ENCODE data around the gene MAP4K1.
"Not testable (repeated sequence)": the region's sequence is repeated elsewhere in the genome, so short reads cannot be mapped to it uniquely, and the experiment has no call there.

Gene MAP4K1

GRCh38 chr19:38565691-38566105 lies 52.1 kb downstream of the MAP4K1 start:
- no peak for DNase-seq

- no peak for DNase-seq
Measured at GRCh38 chr19:38564981-38565690, 52.6 kb downstream of the MAP4K1 start.

GRCh38 chr19:38563475-38563874 lies 54.3 kb downstream of the MAP4K1 start:
- DNase-seq, result no peak

- DNase-seq, result no peak
Measured at GRCh38 chr19:38562096-38562495, 55.7 kb downstream of the MAP4K1 start.

GRCh38 chr19:38561658-38562057 lies 56.1 kb downstream of the MAP4K1 start:
- DNase-seq, result no peak

GRCh38 chr19:38561053-38561606 lies 56.6 kb downstream of the MAP4K1 start:
- no peak for DNase-seq

GRCh38 chr19:38559428-38560401 lies 58.0 kb downstream of the MAP4K1 start:
- no peak for DNase-seq

- DNase-seq, result not testable (repeated sequence)
Measured at GRCh38 chr19:38558933-38559332, 58.8 kb downstream of the MAP4K1 start.

GRCh38 chr19:38557205-38557799 lies 60.5 kb downstream of the MAP4K1 start:
- no peak for DNase-seq

GRCh38 chr19:38556521-38557174 lies 61.1 kb downstream of the MAP4K1 start:
- no peak for DNase-seq

GRCh38 chr19:38555200-38555599 lies 62.6 kb downstream of the MAP4K1 start:
- no peak for DNase-seq

- DNase-seq, result no peak
Measured at GRCh38 chr19:38554676-38555141, 63.0 kb downstream of the MAP4K1 start.

- DNase-seq, result not testable (repeated sequence)
Measured at GRCh38 chr19:38553239-38553638, 64.5 kb downstream of the MAP4K1 start.

GRCh38 chr19:38551450-38551813 lies 66.3 kb downstream of the MAP4K1 start:
- no peak for DNase-seq

- no peak for DNase-seq
Measured at GRCh38 chr19:38550376-38550775, 67.4 kb downstream of the MAP4K1 start.

- no peak for DNase-seq
Measured at GRCh38 chr19:38549942-38550341, 67.8 kb downstream of the MAP4K1 start.

GRCh38 chr19:38549061-38549460 lies 68.7 kb downstream of the MAP4K1 start:
- DNase-seq, result no peak

GRCh38 chr19:38547421-38547820 lies 70.3 kb downstream of the MAP4K1 start:
- no peak for DNase-seq

GRCh38 chr19:38545596-38545995 lies 72.2 kb downstream of the MAP4K1 start:
- no peak for DNase-seq

- no peak for DNase-seq
Measured at GRCh38 chr19:38544569-38545315, 73.0 kb downstream of the MAP4K1 start.

- DNase-seq, result peak; percentile 73
Measured at GRCh38 chr19:38543807-38544568, 73.8 kb downstream of the MAP4K1 start.

Data from fibroblast of skin of right quadriceps (primary cell).